Measurements from ENCODE around the gene CDH4.

DNA sequence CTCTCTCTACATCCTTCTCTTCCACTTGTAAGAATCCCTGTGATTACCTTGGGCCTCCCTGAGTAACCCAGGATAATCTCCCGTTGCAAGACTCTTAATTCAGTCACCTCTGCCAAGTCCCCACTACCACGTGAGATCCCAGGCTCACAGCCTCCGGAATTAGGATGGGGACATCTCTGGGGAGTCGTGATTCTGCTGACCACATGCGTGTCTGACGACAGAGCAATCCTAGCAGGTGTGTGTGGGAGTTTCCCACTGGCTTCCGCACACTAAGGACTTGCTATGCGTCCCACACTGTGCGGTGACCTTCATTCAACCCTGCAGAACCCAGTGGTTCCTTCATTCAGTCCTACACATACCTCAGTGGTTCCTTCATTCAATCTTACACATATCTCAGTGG is 11.9 kb downstream of the CDH4 start:
- TF ChIP-seq, protein P1, sequence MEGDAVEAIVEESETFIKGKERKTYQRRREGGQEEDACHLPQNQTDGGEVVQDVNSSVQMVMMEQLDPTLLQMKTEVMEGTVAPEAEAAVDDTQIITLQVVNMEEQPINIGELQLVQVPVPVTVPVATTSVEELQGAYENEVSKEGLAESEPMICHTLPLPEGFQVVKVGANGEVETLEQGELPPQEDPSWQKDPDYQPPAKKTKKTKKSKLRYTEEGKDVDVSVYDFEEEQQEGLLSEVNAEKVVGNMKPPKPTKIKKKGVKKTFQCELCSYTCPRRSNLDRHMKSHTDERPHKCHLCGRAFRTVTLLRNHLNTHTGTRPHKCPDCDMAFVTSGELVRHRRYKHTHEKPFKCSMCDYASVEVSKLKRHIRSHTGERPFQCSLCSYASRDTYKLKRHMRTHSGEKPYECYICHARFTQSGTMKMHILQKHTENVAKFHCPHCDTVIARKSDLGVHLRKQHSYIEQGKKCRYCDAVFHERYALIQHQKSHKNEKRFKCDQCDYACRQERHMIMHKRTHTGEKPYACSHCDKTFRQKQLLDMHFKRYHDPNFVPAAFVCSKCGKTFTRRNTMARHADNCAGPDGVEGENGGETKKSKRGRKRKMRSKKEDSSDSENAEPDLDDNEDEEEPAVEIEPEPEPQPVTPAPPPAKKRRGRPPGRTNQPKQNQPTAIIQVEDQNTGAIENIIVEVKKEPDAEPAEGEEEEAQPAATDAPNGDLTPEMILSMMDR (conservative IDR thresholded peaks at IDR 0.05; ENCODE audit: low read depth, low read length) = no peak
- TF ChIP-seq POLR2A (IDR thresholded peaks at IDR 0.05; ENCODE audit: low read depth, low read length) = no peak
- TF ChIP-seq RFX5 (IDR thresholded peaks at IDR 0.05; ENCODE audit: low read depth, low read length) = no peak
- TF ChIP-seq CEBPB (IDR thresholded peaks at IDR 0.05; ENCODE audit: low read depth, low read length) = no peak
- TF ChIP-seq, protein P2, sequence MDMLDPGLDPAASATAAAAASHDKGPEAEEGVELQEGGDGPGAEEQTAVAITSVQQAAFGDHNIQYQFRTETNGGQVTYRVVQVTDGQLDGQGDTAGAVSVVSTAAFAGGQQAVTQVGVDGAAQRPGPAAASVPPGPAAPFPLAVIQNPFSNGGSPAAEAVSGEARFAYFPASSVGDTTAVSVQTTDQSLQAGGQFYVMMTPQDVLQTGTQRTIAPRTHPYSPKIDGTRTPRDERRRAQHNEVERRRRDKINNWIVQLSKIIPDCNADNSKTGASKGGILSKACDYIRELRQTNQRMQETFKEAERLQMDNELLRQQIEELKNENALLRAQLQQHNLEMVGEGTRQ (IDR thresholded peaks at IDR 0.05; ENCODE audit: low read depth, low read length) = no peak
- no peak for TF ChIP-seq RAD21 (IDR thresholded peaks at IDR 0.05; ENCODE audit: low read length)
- no peak for TF ChIP-seq MAFK (IDR thresholded peaks at IDR 0.05; ENCODE audit: low read depth, low read length)
- no peak for TF ChIP-seq RCOR1 (IDR thresholded peaks at IDR 0.05; ENCODE audit: insufficient replicate concordance, low read length)
- TF ChIP-seq FOS (IDR thresholded peaks at IDR 0.05; ENCODE audit: low read depth, low read length) = no peak
- TF ChIP-seq CHD1 (IDR thresholded peaks at IDR 0.05; ENCODE audit: low read depth, low read length) = no peak
- no peak for TF ChIP-seq SMC3 (IDR thresholded peaks at IDR 0.05; ENCODE audit: low read depth, low read length)
- TF ChIP-seq, protein P3, sequence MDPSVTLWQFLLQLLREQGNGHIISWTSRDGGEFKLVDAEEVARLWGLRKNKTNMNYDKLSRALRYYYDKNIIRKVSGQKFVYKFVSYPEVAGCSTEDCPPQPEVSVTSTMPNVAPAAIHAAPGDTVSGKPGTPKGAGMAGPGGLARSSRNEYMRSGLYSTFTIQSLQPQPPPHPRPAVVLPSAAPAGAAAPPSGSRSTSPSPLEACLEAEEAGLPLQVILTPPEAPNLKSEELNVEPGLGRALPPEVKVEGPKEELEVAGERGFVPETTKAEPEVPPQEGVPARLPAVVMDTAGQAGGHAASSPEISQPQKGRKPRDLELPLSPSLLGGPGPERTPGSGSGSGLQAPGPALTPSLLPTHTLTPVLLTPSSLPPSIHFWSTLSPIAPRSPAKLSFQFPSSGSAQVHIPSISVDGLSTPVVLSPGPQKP (IDR thresholded peaks at IDR 0.05; ENCODE audit: borderline replicate concordance, low read depth, low read length) = no peak
- TF ChIP-seq MXI1 (IDR thresholded peaks at IDR 0.05; ENCODE audit: borderline replicate concordance, low read depth, low read length) = no peak

Data from IMR-90 (cell line).